H9 (cell line): ENCODE results near the gene ZSCAN25. TPM values are rescaled to one million over a fixed set of nuclear protein-coding genes. Genes with fewer than 3 reads are reported as not detected.
"Not testable (repeated sequence)": the region's sequence is repeated elsewhere in the genome, so short reads cannot be mapped to it uniquely, and the experiment has no call there.

ENCODE experiments used
- DNase-seq: peaks from one replicate; pipeline ENCODE4 v3.0.0-alpha.2; 2017
- H2AFZ ChIP-seq: one replicate; pipeline ENCODE4 v1.6.1; 2013; ENCODE audit warnings: mild to moderate bottlenecking, low read length, control low read depth, moderate library complexity
- H2AK5ac ChIP-seq: 2 replicates; pipeline ENCODE4 v1.6.1; 2013; ENCODE audit warnings: low read length, control low read depth, mixed read lengths; ENCODE audit not compliant: insufficient read length
- H2BK120ac ChIP-seq: one replicate; pipeline ENCODE4 v1.6.1; 2013; ENCODE audit warnings: low read depth, mild to moderate bottlenecking, low read length, control low read depth, inconsistent platforms; ENCODE audit not compliant: poor library complexity, severe bottlenecking
- H2BK12ac ChIP-seq: 2 replicates; pipeline ENCODE4 v1.6.1; 2013; ENCODE audit warnings: low read length, control low read depth, mixed read lengths, low read depth; ENCODE audit not compliant: insufficient read length
- H2BK15ac ChIP-seq: 2 replicates; pipeline ENCODE4 v1.6.1; 2013; ENCODE audit warnings: low read depth, low read length, control low read depth
- H2BK20ac ChIP-seq: one replicate; pipeline ENCODE4 v1.6.1; 2013; ENCODE audit warnings: low read depth, mild to moderate bottlenecking, low read length, control low read depth, inconsistent platforms; ENCODE audit not compliant: poor library complexity, severe bottlenecking
- H2BK5ac ChIP-seq: 2 replicates; pipeline ENCODE4 v1.6.1; 2013; ENCODE audit warnings: low read length, control low read depth, mixed read lengths; ENCODE audit not compliant: insufficient read length
- H3K14ac ChIP-seq: 2 replicates; pipeline ENCODE4 v1.6.1; 2013; ENCODE audit warnings: low read length, control low read depth; ENCODE audit not compliant: insufficient read depth
- H3K18ac ChIP-seq: 2 replicates; pipeline ENCODE4 v1.6.1; 2013; ENCODE audit warnings: low read depth, mild to moderate bottlenecking, mixed read lengths, low read length, control low read depth; ENCODE audit not compliant: insufficient read length
- H3K23ac ChIP-seq: 2 replicates; pipeline ENCODE4 v1.6.1; 2013; ENCODE audit warnings: low read length, control low read depth, mixed read lengths, low read depth; ENCODE audit not compliant: insufficient read length
- H3K23me2 ChIP-seq: 2 replicates; pipeline ENCODE4 v1.6.1; 2013; ENCODE audit warnings: low read depth, mild to moderate bottlenecking, mixed read lengths, low read length, control low read depth; ENCODE audit not compliant: insufficient read length, poor library complexity, severe bottlenecking
- H3K27ac ChIP-seq: 2 replicates; pipeline ENCODE4 v1.5.1; 2013; ENCODE audit warnings: low read length, control low read depth, mixed read lengths, low read depth; ENCODE audit not compliant: insufficient read length
- H3K27me3 ChIP-seq: 2 replicates; pipeline ENCODE4 v1.6.1; 2013; ENCODE audit warnings: low read length, control low read depth, inconsistent platforms; ENCODE audit not compliant: insufficient read depth
- H3K4ac ChIP-seq: 2 replicates; pipeline ENCODE4 v1.6.1; 2013; ENCODE audit warnings: low read depth, mild to moderate bottlenecking, control low read depth, inconsistent platforms, low read length, moderate library complexity
- H3K4me1 ChIP-seq: 2 replicates; pipeline ENCODE4 v1.6.1; 2013; ENCODE audit warnings: low read length, control low read depth, inconsistent platforms; ENCODE audit not compliant: insufficient read depth
- H3K4me2 ChIP-seq: 2 replicates; pipeline ENCODE4 v1.6.1; 2013; ENCODE audit warnings: low read length, control low read depth, mixed read lengths; ENCODE audit not compliant: insufficient read length, insufficient read depth
- H3K56ac ChIP-seq: 2 replicates; pipeline ENCODE4 v1.6.1; 2013; ENCODE audit warnings: low read depth, mild to moderate bottlenecking, mixed read lengths, low read length, control low read depth; ENCODE audit not compliant: insufficient read length
- H3K79me1 ChIP-seq: 2 replicates; pipeline ENCODE4 v1.6.1; 2013; ENCODE audit warnings: low read depth, mild to moderate bottlenecking, moderate library complexity, low read length, control low read depth, inconsistent platforms; ENCODE audit not compliant: insufficient read depth, poor library complexity, severe bottlenecking
- H3K79me2 ChIP-seq: 2 replicates; pipeline ENCODE4 v1.6.1; 2013; ENCODE audit warnings: low read length, control low read depth, inconsistent platforms; ENCODE audit not compliant: insufficient read depth
- H3K9ac ChIP-seq: 2 replicates; pipeline ENCODE4 v1.6.1; 2013; ENCODE audit warnings: low read length, control low read depth, mixed read lengths; ENCODE audit not compliant: insufficient read length; ENCODE audit errors: extremely low read depth
- H3K9me3 ChIP-seq: one replicate; pipeline ENCODE4 v1.6.1; 2013; ENCODE audit warnings: low read depth, low read length, inconsistent platforms; ENCODE audit not compliant: control insufficient read depth
- H3T11ph ChIP-seq: one replicate; pipeline ENCODE4 v1.6.1; 2013; ENCODE audit warnings: mild to moderate bottlenecking, low read length, control low read depth, inconsistent platforms
- H4K20me1 ChIP-seq: one replicate; pipeline ENCODE4 v1.6.1; 2013; ENCODE audit not compliant: control insufficient read depth, insufficient read length, insufficient read depth
- H4K5ac ChIP-seq: 2 replicates; pipeline ENCODE4 v1.6.1; 2013; ENCODE audit warnings: low read depth, mild to moderate bottlenecking, mixed read lengths, low read length, control low read depth; ENCODE audit not compliant: insufficient read length
- H4K8ac ChIP-seq: replicated peaks from 2 replicates; pipeline ENCODE4 v1.6.1; 2013; ENCODE audit warnings: low read length, control low read depth, mixed read lengths, low read depth; ENCODE audit not compliant: insufficient read length
- H4K91ac ChIP-seq: 2 replicates; pipeline ENCODE4 v1.6.1; 2013; ENCODE audit warnings: low read depth, mild to moderate bottlenecking, moderate library complexity, mixed read lengths, low read length, control low read depth; ENCODE audit not compliant: insufficient read length
- H3K27ac Mint-ChIP-seq, 3 experiments: 2 replicates in 2 of 3; 3 replicates in 1 of 3; pipeline ENCODE4 v1.8.0; 2020 to 2021; ENCODE audit warnings: mixed read lengths in 3 of 3, mild to moderate bottlenecking in 1 of 3, moderate library complexity in 1 of 3
- H3K27me3 Mint-ChIP-seq: 2 replicates; pipeline ENCODE4 v1.8.0; 2021; ENCODE audit warnings: low read depth, mild to moderate bottlenecking, moderate library complexity, mixed read lengths
- H3K36me3 Mint-ChIP-seq, 3 experiments: 2 replicates in 2 of 3; 3 replicates in 1 of 3; pipeline ENCODE4 v1.8.0; 2020 to 2021; ENCODE audit warnings: low read depth in 3 of 3, mixed read lengths in 3 of 3; ENCODE audit not compliant: insufficient read depth in 1 of 3
- H3K4me1 Mint-ChIP-seq, 2 experiments: 2 replicates each; pipeline ENCODE4 v1.8.0; 2020; ENCODE audit warnings: mixed read lengths in 2 of 2
- H3K4me3 Mint-ChIP-seq, 2 experiments: 2 replicates in 1 of 2; 3 replicates in 1 of 2; pipeline ENCODE4 v1.8.0; 2020 to 2021; ENCODE audit warnings: mild to moderate bottlenecking in 2 of 2, mixed read lengths in 2 of 2, moderate library complexity in 1 of 2
- H3K9me3 Mint-ChIP-seq, 2 experiments: 2 replicates in 1 of 2; 3 replicates in 1 of 2; pipeline ENCODE4 v1.8.0; 2020; ENCODE audit warnings: mild to moderate bottlenecking in 2 of 2, mixed read lengths in 2 of 2, moderate library complexity in 1 of 2
- WGBS: extraction: QIAGEN DNeasy Blood & Tissue Kit; methylation state at CpG from one replicate; pipeline ENCODE4 v1.1.7; 2013; ENCODE audit warnings: missing lambda C conversion rate, low lambda C conversion rate, mixed read lengths; ENCODE audit not compliant: insufficient read length; ENCODE audit errors: extremely low coverage; 5-methylcytosine and 5-hydroxymethylcytosine counted together
- total RNA-seq: library from RNA; stranded (reverse); gene quantifications from 2 replicates; pipeline ENCODE4 v1.2.1, GENCODE V29; 2021
- TF ChIP-seq, protein P1 (sequence below): fragments of 200-600 bp; sonication (generic); conservative IDR thresholded peaks from 3 replicates; pipeline ENCODE4 v1.8.0; 2021; ENCODE audit warnings: antibody characterized with exemption, mild to moderate bottlenecking

ZSCAN25 gene
- total RNA-seq, 1 experiment from 2014 or later, result 21.3 TPM

DNA sequence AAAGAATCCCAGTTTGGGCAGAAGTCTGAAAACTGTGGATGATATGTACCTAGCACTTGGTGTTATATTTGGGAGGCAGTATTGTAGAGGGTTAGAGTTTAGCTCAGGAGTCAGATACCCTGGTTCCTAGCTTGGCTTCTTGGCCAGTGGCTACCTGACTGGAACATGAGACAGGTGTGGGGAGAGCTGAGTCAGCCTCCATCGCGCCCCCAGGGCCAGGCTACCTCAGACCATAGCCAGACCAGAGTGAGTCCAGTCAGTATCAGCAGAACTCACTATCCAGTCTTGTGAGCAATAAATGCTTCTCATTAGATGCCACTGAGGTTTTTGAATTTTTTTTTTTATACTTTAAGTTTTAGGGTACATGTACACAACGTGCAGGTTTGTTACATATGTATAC, 37.0 kb downstream of the ZSCAN25 start:
- no peak overlapping the region for H4K5ac ChIP-seq

DNA sequence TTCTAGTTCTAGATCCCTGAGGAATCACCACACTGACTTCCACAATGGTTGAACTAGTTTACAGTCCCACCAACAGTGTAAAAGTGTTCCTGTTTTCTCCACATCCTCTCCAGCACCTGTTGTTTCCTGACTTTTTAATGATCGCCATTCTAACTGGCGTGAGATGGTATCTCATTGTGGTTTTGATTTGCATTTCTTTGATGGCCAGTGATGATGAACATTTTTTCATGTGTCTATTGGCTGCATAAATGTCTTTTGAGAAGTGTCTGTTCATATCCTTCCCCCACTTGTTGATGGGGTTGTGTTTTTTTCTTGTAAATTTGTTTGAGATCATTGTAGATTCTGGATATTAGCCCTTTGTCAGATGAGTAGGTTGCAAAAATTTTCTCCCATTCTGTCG, 37.9 kb downstream of the ZSCAN25 start:
- H3K36me3 Mint-ChIP-seq, result peaks cover 4 to 12% (median 6%) of the 10 kb centered on the region in 3 experiments; a peak in 6 of 7 replicates
- DNase-seq, H4K5ac ChIP-seq, H2BK12ac ChIP-seq, H4K20me1 ChIP-seq, H3K4me2 ChIP-seq, H3K4me1 Mint-ChIP-seq, H3K9me3 ChIP-seq, H3K14ac ChIP-seq, H3K79me2 ChIP-seq, H2BK120ac ChIP-seq, H3K27ac Mint-ChIP-seq, H2BK20ac ChIP-seq, H3K27me3 Mint-ChIP-seq, H3K9ac ChIP-seq, H3K23me2 ChIP-seq, H2AK5ac ChIP-seq, H3T11ph ChIP-seq, H2BK5ac ChIP-seq, H3K79me1 ChIP-seq, H2BK15ac ChIP-seq, H4K91ac ChIP-seq, H4K8ac ChIP-seq, H2AFZ ChIP-seq, H3K56ac ChIP-seq, H3K4me3 Mint-ChIP-seq, H3K27me3 ChIP-seq, H3K27ac ChIP-seq, H3K18ac ChIP-seq, H3K4ac ChIP-seq, H3K4me1 ChIP-seq, H3K23ac ChIP-seq: not testable (repeated sequence)
- H3K9me3 Mint-ChIP-seq, result peaks cover 16 to 18% of the 10 kb centered on the region in 2 experiments
- WGBS, result no CpG with 5 or more reads among the region's 3 CpGs

More for the DNA sequence above, 37.0 kb downstream of the ZSCAN25 start:
- Histone ChIP-seq H3K9ac (no peak overlapping the region), H3K79me2 (no peaks in the 10 kb centered on the region), H3K9me3 (no peaks in the 10 kb centered on the region), H2BK15ac (no peak overlapping the region), H3K27ac (no peak overlapping the region), H3K4me1 (no peaks in the 10 kb centered on the region), H2BK5ac (no peak overlapping the region), H3T11ph (no peak overlapping the region), H3K4me2 (no peak overlapping the region), H3K56ac (no peak overlapping the region), H2BK20ac (no peak overlapping the region), H2BK12ac (no peak overlapping the region), H4K8ac (no peak overlapping the region), H3K27me3 (no peaks in the 10 kb centered on the region), H3K18ac (no peak overlapping the region), H3K79me1 (no peaks in the 10 kb centered on the region), H3K23ac (no peak overlapping the region), H3K14ac (no peak overlapping the region), H2BK120ac (no peak overlapping the region), H4K20me1 (no peaks in the 10 kb centered on the region), H2AFZ (no peak overlapping the region), H3K23me2 (no peaks in the 10 kb centered on the region), H3K4ac (no peak overlapping the region), H2AK5ac (no peak overlapping the region), H4K91ac (no peak overlapping the region)
- WGBS, result no CpG with 5 or more reads among the region's 3 CpGs
- H3K27me3 Mint-ChIP-seq, result no peaks in the 10 kb centered on the region
- TF ChIP-seq, protein P1, sequence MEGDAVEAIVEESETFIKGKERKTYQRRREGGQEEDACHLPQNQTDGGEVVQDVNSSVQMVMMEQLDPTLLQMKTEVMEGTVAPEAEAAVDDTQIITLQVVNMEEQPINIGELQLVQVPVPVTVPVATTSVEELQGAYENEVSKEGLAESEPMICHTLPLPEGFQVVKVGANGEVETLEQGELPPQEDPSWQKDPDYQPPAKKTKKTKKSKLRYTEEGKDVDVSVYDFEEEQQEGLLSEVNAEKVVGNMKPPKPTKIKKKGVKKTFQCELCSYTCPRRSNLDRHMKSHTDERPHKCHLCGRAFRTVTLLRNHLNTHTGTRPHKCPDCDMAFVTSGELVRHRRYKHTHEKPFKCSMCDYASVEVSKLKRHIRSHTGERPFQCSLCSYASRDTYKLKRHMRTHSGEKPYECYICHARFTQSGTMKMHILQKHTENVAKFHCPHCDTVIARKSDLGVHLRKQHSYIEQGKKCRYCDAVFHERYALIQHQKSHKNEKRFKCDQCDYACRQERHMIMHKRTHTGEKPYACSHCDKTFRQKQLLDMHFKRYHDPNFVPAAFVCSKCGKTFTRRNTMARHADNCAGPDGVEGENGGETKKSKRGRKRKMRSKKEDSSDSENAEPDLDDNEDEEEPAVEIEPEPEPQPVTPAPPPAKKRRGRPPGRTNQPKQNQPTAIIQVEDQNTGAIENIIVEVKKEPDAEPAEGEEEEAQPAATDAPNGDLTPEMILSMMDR, result no peak
- peaks cover 12% of the 10 kb centered on the region in 2 experiments; a peak in 4 of 5 replicates for H3K9me3 Mint-ChIP-seq
- no peak overlapping the region for H3K27ac Mint-ChIP-seq
- H3K36me3 Mint-ChIP-seq, result peaks cover 4 to 6% (median 5%) of the 10 kb centered on the region in 3 experiments; a peak in 6 of 7 replicates
- H3K4me1 Mint-ChIP-seq, result no peaks in the 10 kb centered on the region
- DNase-seq, result no peak
- H3K4me3 Mint-ChIP-seq, result no peak overlapping the region
